HUES48 (cell line): ENCODE measurements around the gene ATXN2.
"Not testable (repeated sequence)": the region's sequence is repeated elsewhere in the genome, so short reads cannot be mapped to it uniquely, and the experiment has no call there.

Source experiments
- H3K27ac ChIP-seq: one replicate; pipeline ENCODE4 v1.7.0; 2013; ENCODE audit warnings: low read depth, low read length, inconsistent platforms
- H3K27me3 ChIP-seq: 2 replicates; pipeline ENCODE4 v1.6.1; 2013; ENCODE audit warnings: mild to moderate bottlenecking, low read length; ENCODE audit not compliant: control insufficient read depth, insufficient read depth
- H3K36me3 ChIP-seq: 2 replicates; pipeline ENCODE4 v1.6.1; 2013; ENCODE audit warnings: low read length; ENCODE audit not compliant: control insufficient read depth, insufficient read depth
- H3K4me1 ChIP-seq: 2 replicates; pipeline ENCODE4 v1.6.1; 2013; ENCODE audit warnings: mild to moderate bottlenecking, low read length; ENCODE audit not compliant: control insufficient read depth, insufficient read depth
- H3K4me3 ChIP-seq: 2 replicates; pipeline ENCODE4 v1.5.1; 2013; ENCODE audit warnings: mild to moderate bottlenecking, low read depth, low read length
- H3K9ac ChIP-seq: 2 replicates; pipeline ENCODE4 v1.6.1; 2013; ENCODE audit warnings: mild to moderate bottlenecking, low read depth, low read length, moderate library complexity
- H3K9me3 ChIP-seq: 2 replicates; pipeline ENCODE4 v1.6.1; 2013; ENCODE audit warnings: low read length; ENCODE audit not compliant: control insufficient read depth, insufficient read depth

ATXN2 gene

DNA sequence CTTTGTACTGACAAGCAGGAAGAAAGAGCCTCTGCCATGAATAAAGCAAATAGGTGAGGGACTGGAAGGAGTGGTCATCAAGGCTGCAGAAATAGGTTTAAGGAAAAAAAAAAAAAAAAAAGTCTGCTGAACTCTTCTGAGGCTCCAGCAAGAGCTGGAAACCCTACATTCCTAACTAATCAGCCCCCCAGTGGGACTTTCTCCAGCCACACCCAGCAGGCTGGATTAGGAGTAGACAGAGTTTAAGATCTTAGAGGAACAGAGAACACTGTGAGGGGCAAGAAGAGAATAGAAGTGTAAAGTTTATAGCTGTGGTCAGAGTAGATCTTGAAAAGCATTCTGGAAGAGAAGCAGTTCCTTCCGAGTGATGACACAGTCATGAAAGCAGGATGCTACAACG, 66.4 kb downstream of the ATXN2 start:
- Histone ChIP-seq H3K9me3 (no peaks in the 10 kb centered on the region), H3K27me3 (no peaks in the 10 kb centered on the region), H3K4me3 (no peak overlapping the region), H3K27ac (no peak overlapping the region), H3K4me1 (0 out of 2 replicates have a peak, but pooled peaks cover 3% of the 10 kb centered on the region), H3K9ac (no peak overlapping the region), H3K36me3 (peaks cover 29% of the 10 kb centered on the region)

GRCh38 chr12:111529424-111530368, 69.4 kb downstream of the ATXN2 start:
- no peaks in the 10 kb centered on the region for H3K27me3 ChIP-seq
- no peak overlapping the region for H3K4me3 ChIP-seq
- no peak overlapping the region for H3K27ac ChIP-seq
- no peak overlapping the region for H3K9ac ChIP-seq
- peaks cover 39% of the 10 kb centered on the region for H3K36me3 ChIP-seq
- 0 out of 2 replicates have a peak, but pooled peaks cover 3% of the 10 kb centered on the region for H3K4me1 ChIP-seq
- H3K9me3 ChIP-seq = no peaks in the 10 kb centered on the region

GRCh38 chr12:111523587-111524167, 75.4 kb downstream of the ATXN2 start:
- Histone ChIP-seq H3K27ac (no peak overlapping the region), H3K4me3 (no peak overlapping the region), H3K4me1 (no peaks in the 10 kb centered on the region), H3K36me3 (peaks cover 87% of the 10 kb centered on the region), H3K9ac (no peak overlapping the region), H3K9me3 (no peaks in the 10 kb centered on the region), H3K27me3 (no peaks in the 10 kb centered on the region)

DNA sequence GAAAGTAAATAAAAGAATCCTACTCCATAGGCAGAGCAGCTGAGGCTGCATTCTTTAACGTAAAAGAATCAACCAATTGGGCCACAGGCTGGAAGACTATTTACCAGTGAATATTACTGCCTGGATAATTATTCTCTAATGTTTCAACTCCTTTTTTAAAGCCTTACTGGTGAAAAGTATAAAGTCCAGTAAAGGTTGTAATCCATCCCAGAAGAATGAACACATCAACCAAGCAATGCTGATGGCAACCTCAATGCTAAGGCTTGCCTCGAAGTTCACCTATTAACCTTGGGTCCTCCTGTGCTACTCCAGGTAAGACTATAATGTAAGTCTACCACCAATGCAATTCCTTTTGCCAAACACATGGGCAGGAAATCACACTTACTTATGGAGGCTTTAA, 77.3 kb downstream of the ATXN2 start:
- no peak overlapping the region for H3K27ac ChIP-seq
- H3K9me3 ChIP-seq = no peaks in the 10 kb centered on the region
- H3K27me3 ChIP-seq = no peaks in the 10 kb centered on the region
- H3K4me1 ChIP-seq = no peaks in the 10 kb centered on the region
- H3K9ac ChIP-seq = no peak overlapping the region
- H3K36me3 ChIP-seq = peaks cover 88% of the 10 kb centered on the region
- H3K4me3 ChIP-seq = no peak overlapping the region

- Histone ChIP-seq H3K9ac (no peak overlapping the region), H3K36me3 (peaks cover 98% of the 10 kb centered on the region), H3K9me3 (no peaks in the 10 kb centered on the region)
Observed at GRCh38 chr12:111519937-111520336, 79.2 kb downstream of the ATXN2 start.

DNA sequence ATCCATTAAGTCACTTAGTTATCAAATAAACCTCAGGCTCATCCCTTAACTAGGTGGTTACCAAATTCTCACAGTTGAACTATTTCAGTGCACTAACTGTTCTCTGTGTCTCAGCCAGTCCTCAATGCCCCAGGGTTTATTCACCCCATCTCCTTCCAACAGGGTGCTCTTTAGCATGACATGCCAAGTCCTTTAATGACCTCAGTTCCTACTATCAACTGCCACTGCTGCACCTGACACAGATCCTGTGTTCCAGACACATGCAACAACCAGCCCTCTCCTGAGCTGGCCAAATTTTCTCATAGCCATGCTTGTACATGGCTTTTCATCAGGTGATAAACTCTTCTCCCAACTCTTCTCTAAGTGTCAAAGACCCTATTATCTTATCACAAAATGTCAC, 80.0 kb downstream of the ATXN2 start:
- no peak overlapping the region for H3K27ac ChIP-seq
- no peaks in the 10 kb centered on the region for H3K27me3 ChIP-seq
- H3K4me3 ChIP-seq = no peak overlapping the region
- H3K9me3 ChIP-seq = no peaks in the 10 kb centered on the region
- H3K9ac ChIP-seq = no peak overlapping the region
- peaks cover 96% of the 10 kb centered on the region for H3K36me3 ChIP-seq
- no peaks in the 10 kb centered on the region for H3K4me1 ChIP-seq

More at GRCh38 chr12:111519937-111520336, 79.2 kb downstream of the ATXN2 start:
- Histone ChIP-seq H3K4me1 (no peaks in the 10 kb centered on the region), H3K27me3 (no peaks in the 10 kb centered on the region), H3K27ac (no peak overlapping the region), H3K4me3 (no peak overlapping the region)

DNA sequence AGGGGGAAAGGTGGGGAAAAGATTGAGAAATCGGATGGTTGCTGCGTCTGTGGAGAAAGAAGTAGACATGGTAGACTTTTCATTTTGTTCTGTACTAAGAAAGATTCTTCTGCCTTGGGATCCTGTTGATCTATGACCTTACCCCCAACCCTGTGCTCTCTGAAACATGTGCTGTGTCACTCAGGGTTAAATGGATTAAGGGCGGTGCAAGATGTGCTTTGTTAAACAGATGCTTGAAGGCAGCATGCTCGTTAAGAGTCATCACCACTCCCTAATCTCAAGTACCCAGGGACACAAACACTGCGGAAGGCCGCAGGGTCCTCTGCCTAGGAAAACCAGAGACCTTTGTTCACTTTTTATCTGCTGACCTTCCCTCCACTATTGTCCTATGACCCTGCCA, 91.4 kb downstream of the ATXN2 start:
- not testable (repeated sequence) for H3K9ac ChIP-seq, H3K27ac ChIP-seq, H3K9me3 ChIP-seq, H3K4me1 ChIP-seq, H3K4me3 ChIP-seq, H3K27me3 ChIP-seq
- peaks cover 77% of the 10 kb centered on the region for H3K36me3 ChIP-seq

DNA sequence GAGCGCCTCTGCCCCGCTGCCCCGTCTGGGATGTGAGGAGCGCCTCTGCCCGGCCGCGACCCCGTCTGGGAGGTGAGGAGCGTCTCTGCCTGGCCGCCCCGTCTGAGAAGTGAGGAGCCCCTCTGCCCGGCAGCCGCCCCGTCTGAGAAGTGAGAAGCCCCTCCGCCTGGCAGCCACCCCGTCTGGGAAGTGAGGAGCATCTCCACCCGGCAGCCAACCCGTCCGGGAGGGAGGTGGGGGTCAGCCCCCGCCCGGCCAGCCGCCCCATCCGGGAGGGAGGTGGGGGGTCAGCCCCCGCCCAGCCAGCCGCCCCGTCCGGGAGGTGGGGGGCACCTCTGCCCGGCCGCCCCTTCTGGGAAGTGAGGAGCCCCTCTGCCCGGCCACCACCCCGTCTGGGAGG, 91.9 kb downstream of the ATXN2 start:
- not testable (repeated sequence) for H3K9ac ChIP-seq, H3K27ac ChIP-seq, H3K4me1 ChIP-seq, H3K27me3 ChIP-seq, H3K4me3 ChIP-seq, H3K9me3 ChIP-seq
- H3K36me3 ChIP-seq = peaks cover 76% of the 10 kb centered on the region

- Histone ChIP-seq H3K27me3 (no peaks in the 10 kb centered on the region), H3K27ac (no peak overlapping the region), H3K4me1 (no peaks in the 10 kb centered on the region), H3K9ac (no peak overlapping the region), H3K36me3 (peaks cover 76% of the 10 kb centered on the region), H3K9me3 (no peaks in the 10 kb centered on the region), H3K4me3 (no peak overlapping the region)
Observed at GRCh38 chr12:111506260-111506659, 92.9 kb downstream of the ATXN2 start.

- Histone ChIP-seq H3K4me1 (no peaks in the 10 kb centered on the region), H3K27me3 (no peaks in the 10 kb centered on the region), H3K9me3 (no peaks in the 10 kb centered on the region), H3K27ac (no peak overlapping the region), H3K36me3 (peaks cover 75% of the 10 kb centered on the region), H3K4me3 (no peak overlapping the region), H3K9ac (no peak overlapping the region)
Observed at GRCh38 chr12:111505601-111506036, 93.5 kb downstream of the ATXN2 start.

- no peak overlapping the region for H3K27ac ChIP-seq
- peaks cover 67% of the 10 kb centered on the region for H3K36me3 ChIP-seq
- no peaks in the 10 kb centered on the region for H3K9me3 ChIP-seq
- H3K4me1 ChIP-seq = no peaks in the 10 kb centered on the region
- no peak overlapping the region for H3K4me3 ChIP-seq
- no peaks in the 10 kb centered on the region for H3K27me3 ChIP-seq
- no peak overlapping the region for H3K9ac ChIP-seq
Observed at GRCh38 chr12:111503116-111503515, 96.0 kb downstream of the ATXN2 start.
